CD4-positive, alpha-beta memory T cell (primary cell): ENCODE data around the gene PEG3. TPM values are rescaled to one million over a fixed set of nuclear protein-coding genes. Genes with fewer than 3 reads are reported as not detected.
"Not testable (repeated sequence)": the region's sequence is repeated elsewhere in the genome, so short reads cannot be mapped to it uniquely, and the experiment has no call there.

Experiments used
- CTCF ChIA-PET: fragments of 350-600 bp; sonication (Branson Sonifier 250); formaldehyde crosslinking; loops from one replicate; lab custom pipeline; 2021; ENCODE audit warnings: inconsistent platforms; ENCODE audit not compliant: partially characterized antibody; lab: Charles Lee
- POLR2A ChIA-PET: fragments of 350-600 bp; sonication (Branson Sonifier 250); formaldehyde crosslinking; loops from one replicate; lab custom pipeline; 2021; ENCODE audit not compliant: partially characterized antibody; lab: Charles Lee
- DNase-seq, 5 donors: peaks; one replicate each; pipeline versions ENCODE4 v3.0.0 to v3.0.0-alpha.2; 2020 to 2022; ENCODE audit warnings: mixed read lengths in 1 of 5
- H3K27ac ChIP-seq: one replicate; pipeline ENCODE4 v1.7.0; 2013; ENCODE audit warnings: low read depth, low read length
- H3K27me3 ChIP-seq: 2 replicates; pipeline ENCODE4 v1.7.0; 2013; ENCODE audit warnings: mild to moderate bottlenecking, low read length, moderate library complexity; ENCODE audit not compliant: insufficient read depth
- H3K36me3 ChIP-seq: 2 replicates; pipeline ENCODE4 v1.7.0; 2013; ENCODE audit warnings: mild to moderate bottlenecking, low read length, moderate library complexity; ENCODE audit not compliant: insufficient read depth
- H3K4me1 ChIP-seq: 2 replicates; pipeline ENCODE4 v1.7.0; 2013; ENCODE audit warnings: mild to moderate bottlenecking, low read length, moderate library complexity; ENCODE audit not compliant: insufficient read depth
- H3K4me3 ChIP-seq, 2 donors: one replicate each; pipeline ENCODE4 v1.7.0; 2013; ENCODE audit warnings: low read length in 2 of 2, mild to moderate bottlenecking in 1 of 2
- H3K9me3 ChIP-seq, 2 donors: one replicate each; pipeline ENCODE4 v1.7.0; 2013; ENCODE audit warnings: low read length in 2 of 2, control low read depth in 1 of 2; ENCODE audit not compliant: control insufficient read depth in 1 of 2
- H3K27ac Mint-ChIP-seq, 7 donors: one replicate each; pipeline ENCODE4 v1.8.0; 2020 to 2021; ENCODE audit warnings: mixed read lengths in 7 of 7, mild to moderate bottlenecking in 6 of 7, inconsistent platforms in 3 of 7, moderate library complexity in 3 of 7
- H3K27me3 Mint-ChIP-seq, 2 donors: one replicate each; pipeline ENCODE4 v1.8.0; 2020 to 2021; ENCODE audit warnings: mixed read lengths in 2 of 2
- H3K36me3 Mint-ChIP-seq, 2 donors: one replicate each; pipeline ENCODE4 v1.8.0; 2020 to 2021; ENCODE audit warnings: mixed read lengths in 2 of 2, inconsistent platforms in 1 of 2, mild to moderate bottlenecking in 1 of 2
- H3K4me1 Mint-ChIP-seq, 4 donors: one replicate each; pipeline ENCODE4 v1.8.0; 2020 to 2021; ENCODE audit warnings: mixed read lengths in 4 of 4, mild to moderate bottlenecking in 1 of 4
- H3K4me3 Mint-ChIP-seq, 8 donors: one replicate each; pipeline ENCODE4 v1.8.0; 2020 to 2021; ENCODE audit warnings: mixed read lengths in 8 of 8, mild to moderate bottlenecking in 7 of 8, moderate library complexity in 6 of 8, inconsistent platforms in 3 of 8
- H3K9me3 Mint-ChIP-seq, 8 donors: one replicate each; pipeline ENCODE4 v1.8.0; 2020 to 2021; ENCODE audit warnings: mixed read lengths in 8 of 8, mild to moderate bottlenecking in 5 of 8, inconsistent platforms in 3 of 8, moderate library complexity in 1 of 8
- intact Hi-C: fragments of 100-400 bp; cut with micrococcal nuclease; formaldehyde crosslinking; loops from one replicate; pipeline ENCODE4 v1.15.1; 2023
- polyA plus RNA-seq, 2 donors: library from polyadenylated mRNA; unstranded; fragments of 300-500 nt; fragmentation: Illumina TruSeq; gene quantifications; one replicate each; pipeline ENCODE4 v1.2.3, GENCODE V29; 2021
- total RNA-seq, 2 experiments: library from RNA; stranded (reverse); gene quantifications; one replicate each; pipeline ENCODE4 v1.2.3, GENCODE V29; 2021

PEG3 gene
- total and polyA plus RNA-seq, 4 experiments from 2014 or later: not detected

GRCh38 chr19:56860409-56860808 lies 19.9 kb upstream of the PEG3 start:
- H3K36me3 ChIP-seq, intact Hi-C loops, H3K4me3 Mint-ChIP-seq, H3K27ac ChIP-seq, H3K4me1 ChIP-seq, H3K27me3 ChIP-seq, CTCF ChIA-PET, H3K36me3 Mint-ChIP-seq, POLR2A ChIA-PET, H3K27me3 Mint-ChIP-seq, H3K27ac Mint-ChIP-seq, DNase-seq, H3K4me1 Mint-ChIP-seq, H3K4me3 ChIP-seq, H3K9me3 ChIP-seq: not testable (repeated sequence)
- peaks cover 6 to 48% (median 35%) of the 10 kb centered on the region in 8 donors for H3K9me3 Mint-ChIP-seq

- CTCF ChIA-PET: no interaction called here
- H3K4me1 ChIP-seq: no peaks in the 10 kb centered on the region
- Mint-ChIP-seq H3K27me3 (peaks cover 0 to 2% of the 10 kb centered on the region in 2 donors), H3K4me1 (no peaks in the 10 kb centered on the region), H3K36me3 (no peaks in the 10 kb centered on the region), H3K4me3 (no peak overlapping the region), H3K9me3 (peaks cover 2 to 55% (median 37%) of the 10 kb centered on the region in 8 donors), H3K27ac (no peak overlapping the region)
- H3K27ac ChIP-seq: no peak overlapping the region
- DNase-seq: no peak
- H3K27me3 ChIP-seq: no peaks in the 10 kb centered on the region
- no peak overlapping the region for H3K4me3 ChIP-seq
- H3K9me3 ChIP-seq: no peaks in the 10 kb centered on the region
- POLR2A ChIA-PET: no interaction called here
- no peaks in the 10 kb centered on the region for H3K36me3 ChIP-seq
- intact Hi-C loops: no loop called here
Observed at GRCh38 chr19:56858026-56858425, 17.5 kb upstream of the PEG3 start.

- CTCF ChIA-PET: no interaction called here
Observed at GRCh38 chr19:56856822-56857221, 16.3 kb upstream of the PEG3 start.

GRCh38 chr19:56852361-56852760 lies 11.8 kb upstream of the PEG3 start:
- intact Hi-C loops, H3K27ac Mint-ChIP-seq, H3K4me1 ChIP-seq, H3K36me3 Mint-ChIP-seq, DNase-seq, H3K4me3 Mint-ChIP-seq, H3K36me3 ChIP-seq, H3K9me3 ChIP-seq, H3K27me3 ChIP-seq, H3K27me3 Mint-ChIP-seq, CTCF ChIA-PET, H3K4me1 Mint-ChIP-seq, POLR2A ChIA-PET, H3K4me3 ChIP-seq, H3K27ac ChIP-seq: not testable (repeated sequence)
- H3K9me3 Mint-ChIP-seq: peaks cover 10 to 64% (median 47%) of the 10 kb centered on the region in 8 donors

More at GRCh38 chr19:56856822-56857221, 16.3 kb upstream of the PEG3 start:
- no peak for DNase-seq
- H3K4me3 Mint-ChIP-seq: no peak overlapping the region
- Histone ChIP-seq H3K27ac (no peak overlapping the region), H3K27me3 (no peaks in the 10 kb centered on the region), H3K9me3 (no peaks in the 10 kb centered on the region), H3K36me3 (no peaks in the 10 kb centered on the region), H3K4me1 (no peaks in the 10 kb centered on the region), H3K4me3 (no peak overlapping the region)
- POLR2A ChIA-PET: no interaction called here
- peaks cover 0 to 2% of the 10 kb centered on the region in 2 donors for H3K27me3 Mint-ChIP-seq
- no peaks in the 10 kb centered on the region for H3K36me3 Mint-ChIP-seq
- peaks cover 2 to 61% (median 40%) of the 10 kb centered on the region in 8 donors for H3K9me3 Mint-ChIP-seq
- H3K27ac Mint-ChIP-seq: no peak overlapping the region
- intact Hi-C loops: no loop called here
- no peaks in the 10 kb centered on the region for H3K4me1 Mint-ChIP-seq

- no peak overlapping the region for H3K4me3 ChIP-seq
- Mint-ChIP-seq H3K36me3 (no peaks in the 10 kb centered on the region), H3K4me1 (no peaks in the 10 kb centered on the region), H3K9me3 (peaks cover 8 to 46% (median 27%) of the 10 kb centered on the region in 8 donors), H3K4me3 (no peak overlapping the region), H3K27me3 (peaks cover 0 to 2% of the 10 kb centered on the region in 2 donors), H3K27ac (no peak overlapping the region)
- no peaks in the 10 kb centered on the region for H3K4me1 ChIP-seq
- POLR2A ChIA-PET: no interaction called here
- DNase-seq: no peak
- no peak overlapping the region for H3K27ac ChIP-seq
- CTCF ChIA-PET: no interaction called here
- no peaks in the 10 kb centered on the region for H3K27me3 ChIP-seq
- H3K36me3 ChIP-seq: no peaks in the 10 kb centered on the region
- no peaks in the 10 kb centered on the region for H3K9me3 ChIP-seq
- intact Hi-C loops: no loop called here
Observed at GRCh38 chr19:56848166-56848565, 7.6 kb upstream of the PEG3 start.

- intact Hi-C loops: no loop called here
- H3K27me3 ChIP-seq: no peaks in the 10 kb centered on the region
- no peak overlapping the region for H3K27ac Mint-ChIP-seq
- no peaks in the 10 kb centered on the region for H3K27me3 Mint-ChIP-seq
- no peaks in the 10 kb centered on the region for H3K36me3 ChIP-seq
- no peaks in the 10 kb centered on the region for H3K4me1 ChIP-seq
- no peak overlapping the region for H3K4me3 Mint-ChIP-seq
- ChIA-PET POLR2A (no interaction called here), CTCF (no interaction called here)
- DNase-seq: no peak
- no peaks in the 10 kb centered on the region for H3K9me3 ChIP-seq
- no peak overlapping the region for H3K27ac ChIP-seq
- H3K9me3 Mint-ChIP-seq: peaks cover 0 to 37% (median 29%) of the 10 kb centered on the region in 8 donors
- peaks cover 0 to 2% (median under 1%) of the 10 kb centered on the region in 4 donors for H3K4me1 Mint-ChIP-seq
- peaks cover 8 to 10% of the 10 kb centered on the region in 2 donors for H3K36me3 Mint-ChIP-seq
- no peak overlapping the region for H3K4me3 ChIP-seq
Observed at GRCh38 chr19:56842412-56842811, 1.9 kb upstream of the PEG3 start.

GRCh38 chr19:56841193-56841543 lies 642 bp upstream of the PEG3 start:
- no peak for DNase-seq
- Mint-ChIP-seq H3K4me1 (peaks cover 0 to 2% (median under 1%) of the 10 kb centered on the region in 4 donors), H3K4me3 (peak overlapping the region in 1 of 8 donors; percentile 3), H3K9me3 (peaks cover 0 to 47% (median 36%) of the 10 kb centered on the region in 8 donors), H3K27me3 (no peaks in the 10 kb centered on the region), H3K36me3 (peaks cover 8 to 14% of the 10 kb centered on the region in 2 donors), H3K27ac (no peak overlapping the region)
- intact Hi-C loops: no loop called here
- H3K9me3 ChIP-seq: no peaks in the 10 kb centered on the region
- CTCF ChIA-PET: no interaction called here
- no peak overlapping the region for H3K27ac ChIP-seq
- H3K4me1 ChIP-seq: no peaks in the 10 kb centered on the region
- no peaks in the 10 kb centered on the region for H3K27me3 ChIP-seq
- POLR2A ChIA-PET: no interaction called here
- H3K4me3 ChIP-seq: no peak overlapping the region
- no peaks in the 10 kb centered on the region for H3K36me3 ChIP-seq
